Occipital lobe (tissue), 2 donors: ENCODE measurements around the gene MAGIX. TPM values are rescaled to one million over a fixed set of nuclear protein-coding genes. Genes with fewer than 3 reads are reported as not detected.
"Not testable (repeated sequence)": the region's sequence is repeated elsewhere in the genome, so short reads cannot be mapped to it uniquely, and the experiment has no call there.

Experiments
- DNase-seq: peaks from one replicate; lab custom pipeline; 2025; lab: John Stamatoyannopoulos, UW
- total RNA-seq: library from RNA; depleted of rRNA; stranded (reverse); fragments of >200 nt; gene quantifications from one replicate; pipeline ENCODE4 v1.2.3, GENCODE V29; 2014

The MAGIX gene
- total RNA-seq, 1 donor from 2014 or later: 3.4 TPM

DNA sequence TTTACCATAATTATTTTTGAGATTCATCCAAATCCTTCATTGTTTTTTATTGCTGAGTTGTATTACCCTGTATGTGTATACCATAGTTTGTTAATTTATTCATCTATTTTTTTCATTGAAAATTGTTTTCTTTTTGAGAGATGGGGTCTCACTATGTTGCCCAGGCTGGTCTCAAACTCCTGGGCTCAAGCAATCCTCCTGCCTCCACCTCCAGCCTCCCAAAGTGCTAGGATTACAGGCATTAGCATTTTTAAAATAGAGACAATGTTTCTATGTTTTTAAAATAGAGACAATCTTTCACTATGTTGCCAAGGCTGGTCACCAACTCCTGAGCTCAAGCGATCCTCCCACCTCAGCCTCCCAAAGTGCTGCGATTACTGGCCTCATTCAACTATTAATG, 1.6 kb upstream of the MAGIX start:
- DNase-seq: no peak

DNA sequence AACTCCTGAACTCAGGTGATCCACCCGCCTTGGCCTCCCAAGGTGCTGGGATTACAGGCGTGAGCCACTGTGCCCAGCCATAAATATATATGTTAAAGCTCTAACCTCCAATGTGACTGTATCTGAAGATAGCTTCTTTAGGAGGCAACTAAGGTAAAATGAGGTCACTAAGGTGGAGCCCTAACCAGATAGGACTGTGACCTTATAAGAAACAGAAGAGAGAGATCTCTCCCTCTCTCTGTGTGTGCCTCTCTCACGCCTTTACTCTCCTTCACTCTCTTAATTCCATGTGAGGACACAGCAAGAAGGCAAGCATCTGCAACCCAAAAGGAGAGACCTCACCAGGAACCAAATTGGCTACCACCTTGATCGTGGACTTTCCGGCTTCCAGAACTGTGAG, 926 bp upstream of the MAGIX start:
- no peak for DNase-seq

DNA sequence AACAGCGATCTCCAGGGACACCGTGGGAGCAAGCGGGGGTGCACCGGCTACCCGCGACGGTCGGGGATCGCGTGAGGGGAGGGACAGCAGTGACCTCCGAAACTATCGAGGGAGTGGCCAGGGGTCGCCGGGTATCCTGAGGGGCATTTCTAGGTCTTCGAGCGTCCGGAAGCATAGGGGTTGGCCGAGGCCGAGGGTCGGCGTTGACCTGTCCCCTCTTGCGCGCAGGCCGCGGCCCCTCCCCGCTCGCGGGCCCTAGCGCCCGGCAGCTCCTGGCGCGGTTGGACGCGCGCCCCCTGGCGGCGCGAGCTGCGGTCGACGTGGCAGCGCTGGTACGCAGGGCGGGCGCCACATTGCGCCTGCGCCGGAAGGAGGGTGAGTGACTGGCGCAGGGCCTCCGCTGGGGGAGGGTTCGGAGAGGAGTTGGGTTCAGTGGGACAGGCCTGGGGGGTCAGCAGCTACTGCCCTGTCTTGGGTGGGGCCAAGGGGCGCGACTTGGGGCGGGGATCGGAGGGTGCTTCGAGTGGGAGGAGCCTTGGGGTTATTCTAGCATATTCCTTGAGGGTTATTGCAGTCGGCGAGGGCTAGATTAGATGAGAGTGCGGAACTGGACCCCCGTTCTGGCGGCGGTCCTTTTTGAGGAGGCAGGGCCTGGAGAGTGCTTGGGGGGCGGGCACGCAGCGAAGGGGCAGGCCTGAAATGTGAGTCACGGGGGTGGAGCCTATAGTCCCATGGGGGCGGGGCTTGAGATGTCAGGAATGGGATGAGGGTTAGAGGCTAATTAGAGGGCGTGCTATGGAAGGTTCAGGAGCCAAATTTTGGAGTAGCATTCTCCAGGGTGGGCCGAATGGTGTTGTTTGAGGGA, 1.2 kb downstream of the MAGIX start:
- DNase-seq: peak; percentile 78

DNA sequence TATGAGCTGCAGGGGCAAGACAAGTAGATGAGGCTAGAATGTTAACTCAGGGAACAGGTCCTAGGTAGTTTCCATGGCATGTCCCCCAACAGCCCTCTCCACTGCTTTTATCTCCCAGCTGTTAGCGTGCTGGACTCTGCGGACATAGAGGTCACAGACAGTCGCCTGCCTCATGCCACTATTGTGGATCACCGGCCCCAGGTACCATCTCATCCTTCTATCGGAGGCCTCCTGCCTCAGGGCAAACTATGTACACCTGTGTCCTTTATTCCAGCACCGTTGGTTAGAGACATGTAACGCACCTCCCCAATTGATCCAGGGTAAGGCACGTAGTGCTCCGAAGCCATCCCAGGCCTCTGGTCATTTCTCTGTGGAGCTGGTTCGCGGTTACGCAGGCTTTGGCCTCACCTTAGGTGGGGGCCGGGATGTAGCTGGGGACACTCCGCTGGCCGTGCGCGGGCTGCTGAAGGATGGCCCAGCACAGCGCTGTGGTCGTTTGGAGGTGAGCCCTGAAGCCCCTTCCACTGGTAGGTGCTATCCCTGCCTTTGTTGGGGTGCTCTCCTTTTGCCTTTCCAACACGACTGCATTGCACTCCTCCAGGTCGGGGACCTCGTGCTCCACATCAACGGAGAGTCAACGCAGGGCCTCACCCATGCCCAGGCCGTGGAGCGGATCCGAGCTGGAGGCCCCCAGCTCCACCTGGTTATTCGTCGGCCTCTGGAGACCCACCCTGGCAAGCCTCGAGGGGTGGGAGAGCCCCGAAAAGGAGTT, 2.2 kb downstream of the MAGIX start:
- no peak for DNase-seq

DNA sequence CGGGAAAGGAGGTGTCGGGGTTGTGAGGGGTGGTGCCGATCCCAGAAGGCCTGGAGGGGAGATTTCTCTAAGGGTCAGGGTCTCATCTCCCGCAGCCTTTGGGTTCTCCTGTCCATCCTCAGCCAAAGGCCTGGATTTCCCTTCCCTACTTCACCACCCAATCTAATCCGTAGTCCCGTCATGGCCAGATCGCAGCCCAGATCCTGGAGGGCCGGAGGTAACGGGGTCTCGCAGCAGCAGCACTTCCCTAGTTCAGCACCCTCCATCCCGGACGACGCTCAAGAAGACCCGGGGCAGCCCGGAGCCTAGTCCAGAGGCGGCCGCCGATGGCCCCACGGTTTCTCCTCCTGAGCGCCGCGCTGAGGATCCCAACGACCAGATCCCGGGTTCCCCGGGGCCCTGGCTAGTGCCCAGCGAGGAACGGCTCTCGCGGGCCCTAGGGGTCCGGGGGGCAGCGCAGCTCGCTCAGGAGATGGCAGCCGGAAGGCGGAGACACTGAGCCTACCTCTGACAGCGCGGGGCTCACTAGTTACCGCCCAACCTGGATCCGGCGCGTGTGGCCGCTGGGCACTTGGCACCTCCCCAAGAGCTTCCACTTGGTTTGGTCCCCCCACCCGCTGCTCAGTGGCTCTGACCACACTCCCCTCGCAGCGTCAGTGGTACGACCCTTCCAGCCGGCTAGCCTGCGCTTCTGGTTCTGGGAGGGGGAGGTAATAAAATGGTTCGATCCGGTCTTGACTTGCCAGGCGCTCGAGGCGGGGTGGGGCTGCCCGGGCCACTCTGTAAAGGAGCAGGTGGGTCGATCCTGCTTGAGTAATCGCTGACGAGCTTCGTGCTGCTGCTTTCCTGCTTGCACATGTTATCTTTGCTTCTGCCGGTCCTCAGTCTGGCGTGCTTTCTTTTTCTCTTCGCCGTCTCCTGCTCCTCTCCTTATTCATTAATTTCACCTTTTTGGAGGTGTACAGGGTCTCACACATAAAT, 3.6 kb downstream of the MAGIX start:
- DNase-seq: no peak

DNA sequence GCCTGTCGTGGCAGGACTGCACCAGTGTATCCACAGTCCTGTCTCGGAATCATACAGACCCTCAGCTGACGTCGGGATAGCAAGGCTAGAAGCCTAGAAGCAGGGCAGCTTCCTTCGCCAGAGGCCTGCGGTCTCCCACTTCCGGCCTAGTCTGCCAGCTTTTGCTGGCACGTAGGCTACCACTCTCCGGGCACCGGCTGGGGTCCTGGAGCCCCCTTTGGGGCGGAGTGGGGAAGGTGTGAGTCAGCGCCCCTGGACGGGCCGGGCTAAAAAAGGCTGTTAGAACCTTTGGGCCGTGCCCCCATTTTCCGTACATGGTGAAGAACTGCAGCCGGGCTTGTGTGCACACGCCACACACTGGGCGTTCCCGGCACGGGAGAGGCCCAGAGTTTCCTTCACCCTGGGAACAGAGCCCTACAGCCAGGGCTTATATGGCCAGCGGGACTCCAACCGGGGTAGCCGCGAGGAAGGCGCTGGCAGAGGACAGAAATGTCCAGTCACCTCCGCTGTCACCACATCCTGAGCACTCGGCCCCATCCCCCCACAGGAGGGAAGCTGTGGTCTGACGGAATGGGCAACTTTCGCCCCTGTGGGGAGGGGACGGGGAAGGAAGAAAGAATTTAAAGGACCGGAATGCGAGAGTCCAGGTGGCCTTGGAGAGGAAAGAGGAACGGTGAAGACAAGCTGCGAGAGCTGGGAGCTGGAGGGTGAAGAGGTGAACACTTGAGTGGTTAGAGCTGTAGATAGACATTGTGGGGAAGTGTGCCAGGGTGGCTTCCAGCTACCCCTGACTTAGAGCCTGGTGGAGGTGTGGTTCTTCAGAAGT, 4.6 kb downstream of the MAGIX start:
- DNase-seq: no peak

DNA sequence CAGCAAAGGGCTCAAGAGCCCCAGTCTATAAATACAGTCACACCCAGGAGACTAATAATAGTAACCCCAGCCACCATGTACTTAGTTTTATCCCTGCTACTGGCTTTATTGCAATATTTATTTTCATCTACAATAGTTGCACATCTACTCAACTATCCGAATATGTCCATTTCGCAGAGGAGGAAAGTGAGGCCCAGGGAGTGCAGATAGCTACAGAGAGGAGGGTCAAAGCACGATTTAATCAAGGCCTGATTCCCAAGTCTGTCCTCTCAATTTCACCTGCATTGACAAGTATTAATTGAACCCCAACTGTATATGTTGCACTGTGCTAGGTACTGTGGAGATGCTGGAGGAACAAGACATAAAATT, 5.2 kb downstream of the MAGIX start:
- DNase-seq: no peak

DNA sequence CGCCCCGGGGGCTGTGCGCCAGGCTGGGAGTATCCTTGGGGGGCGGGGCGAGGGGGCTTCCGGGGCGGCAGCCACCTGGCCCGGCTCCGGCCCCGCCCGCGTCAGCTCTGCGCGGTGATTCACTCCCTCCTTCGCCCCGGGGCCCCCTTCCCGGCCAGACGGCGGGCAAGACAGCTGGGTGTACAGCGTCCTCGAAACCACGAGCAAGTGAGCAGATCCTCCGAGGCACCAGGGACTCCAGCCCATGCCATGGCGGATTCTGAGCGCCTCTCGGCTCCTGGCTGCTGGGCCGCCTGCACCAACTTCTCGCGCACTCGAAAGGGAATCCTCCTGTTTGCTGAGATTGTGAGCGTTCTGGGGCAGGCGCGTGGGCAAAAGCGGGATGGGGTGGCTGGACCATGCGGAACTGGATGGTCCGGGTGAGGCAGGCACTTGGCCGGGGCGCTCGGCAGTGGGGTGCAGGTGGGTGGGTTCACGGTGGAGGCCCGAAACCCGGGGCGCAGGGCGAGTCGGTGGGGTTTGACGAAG, 9.3 kb downstream of the MAGIX start, which contains the start of gene PLP2:
Gene PLP2, plus strand, starts transcription at position 147 of the 528 bp plus-strand sequence. Its CDS starts 103 bp downstream, at position 250.
- no peak for DNase-seq

DNA sequence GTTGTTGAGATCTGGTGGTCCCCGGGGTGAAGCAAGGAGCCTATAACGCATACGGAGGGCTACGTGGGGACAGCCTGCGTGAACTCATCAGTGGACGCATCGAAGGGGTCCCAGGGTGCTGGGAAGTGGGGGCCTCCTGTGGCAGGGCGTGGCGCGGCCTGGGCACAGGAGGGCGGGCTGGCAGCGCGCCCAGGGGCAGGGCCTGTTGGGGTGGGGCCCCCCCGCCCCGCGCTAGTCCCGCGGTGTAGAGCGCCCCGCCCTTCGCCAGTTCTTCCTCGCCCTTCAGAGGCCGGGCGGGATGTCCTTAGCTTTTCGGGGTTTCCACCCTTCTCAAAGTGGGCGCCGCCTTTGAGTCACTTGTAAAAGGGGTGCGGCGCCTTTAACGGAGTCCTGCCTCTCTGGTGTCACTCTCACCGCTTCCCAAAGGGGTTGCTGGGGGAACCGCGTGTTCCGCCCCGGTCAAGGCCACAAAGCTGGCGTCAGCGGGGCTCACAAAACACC, 9.8 kb downstream of the MAGIX start:
- DNase-seq: no peak

DNA sequence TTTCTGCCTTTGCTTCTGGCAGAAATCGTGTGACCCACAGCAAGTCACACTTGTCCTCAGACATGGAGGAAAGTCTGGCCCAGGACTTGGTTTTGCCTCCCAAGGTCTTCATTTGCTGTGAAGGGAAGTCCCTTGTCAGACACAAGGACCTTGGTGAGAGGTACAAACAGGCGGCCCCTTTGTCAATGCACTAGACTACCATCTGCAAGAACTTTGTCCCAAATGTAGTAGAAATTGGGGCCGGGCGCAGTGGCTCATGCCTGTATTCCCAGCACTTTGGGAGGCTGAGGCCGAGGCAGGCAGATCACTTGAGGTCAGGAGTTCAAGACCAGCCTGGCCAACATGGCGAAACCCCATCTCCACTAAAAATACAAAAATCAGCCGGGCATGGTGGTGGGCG, 11.0 kb downstream of the MAGIX start:
- DNase-seq: not testable (repeated sequence)

DNA sequence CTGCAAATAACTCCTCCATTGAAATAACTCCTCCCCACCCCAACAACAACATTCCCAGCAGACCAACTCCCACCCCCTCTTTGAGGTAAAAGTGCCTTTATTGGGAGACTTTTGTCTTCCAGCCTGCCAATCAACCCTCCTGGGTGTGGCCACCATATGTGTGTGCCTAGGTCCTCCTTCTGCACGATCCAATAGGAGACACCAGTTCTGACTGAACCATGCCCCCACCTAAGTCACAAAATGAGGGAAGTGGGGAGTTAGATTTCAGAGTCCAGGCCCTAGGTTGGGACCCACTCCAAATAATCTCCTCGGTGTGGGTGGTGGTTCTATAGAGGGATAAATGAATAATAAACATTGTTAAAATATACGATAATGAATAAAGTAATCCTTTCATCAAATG, 12.2 kb downstream of the MAGIX start:
- no peak for DNase-seq

DNA sequence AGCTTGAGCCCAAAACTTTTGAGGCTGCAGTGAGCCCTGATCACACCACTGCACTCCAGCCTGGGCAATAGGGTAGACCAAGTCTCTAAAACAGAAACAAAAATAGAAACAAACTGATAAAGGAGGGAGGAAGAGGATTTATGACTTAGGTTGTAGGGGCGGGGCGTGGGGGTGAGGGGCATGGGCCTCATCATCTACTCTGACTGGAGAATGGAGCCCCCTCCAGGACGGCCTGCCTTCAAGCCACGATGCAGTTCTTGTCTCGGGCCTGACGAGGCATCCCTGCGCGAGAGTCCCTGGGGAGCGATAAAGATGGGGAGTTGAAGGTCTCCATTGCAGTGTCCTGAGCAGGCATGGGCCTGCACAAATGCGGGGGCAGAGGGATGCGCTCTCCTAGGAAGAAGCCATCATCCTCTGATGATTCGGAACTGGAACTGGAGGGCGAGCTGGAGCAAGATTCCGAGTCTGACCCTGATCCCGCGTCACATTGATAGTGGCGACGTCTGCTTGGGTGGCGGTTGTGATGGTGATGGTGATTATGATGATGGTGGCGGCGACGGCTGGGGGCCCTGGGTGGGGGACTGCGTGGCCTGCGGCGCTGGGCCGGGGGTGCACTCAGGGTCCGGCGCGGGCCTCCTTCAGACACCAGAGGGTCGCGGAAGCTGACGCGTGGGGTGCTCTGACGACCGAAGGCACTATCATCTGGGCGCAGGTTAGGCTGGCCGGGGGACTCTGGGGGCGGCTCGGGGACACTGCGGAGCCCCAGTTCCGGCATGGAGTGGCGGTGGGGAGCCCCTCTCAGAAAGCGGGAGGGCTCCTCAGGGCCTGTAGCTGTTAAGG, 13.1 kb downstream of the MAGIX start:
- DNase-seq: no peak

DNA sequence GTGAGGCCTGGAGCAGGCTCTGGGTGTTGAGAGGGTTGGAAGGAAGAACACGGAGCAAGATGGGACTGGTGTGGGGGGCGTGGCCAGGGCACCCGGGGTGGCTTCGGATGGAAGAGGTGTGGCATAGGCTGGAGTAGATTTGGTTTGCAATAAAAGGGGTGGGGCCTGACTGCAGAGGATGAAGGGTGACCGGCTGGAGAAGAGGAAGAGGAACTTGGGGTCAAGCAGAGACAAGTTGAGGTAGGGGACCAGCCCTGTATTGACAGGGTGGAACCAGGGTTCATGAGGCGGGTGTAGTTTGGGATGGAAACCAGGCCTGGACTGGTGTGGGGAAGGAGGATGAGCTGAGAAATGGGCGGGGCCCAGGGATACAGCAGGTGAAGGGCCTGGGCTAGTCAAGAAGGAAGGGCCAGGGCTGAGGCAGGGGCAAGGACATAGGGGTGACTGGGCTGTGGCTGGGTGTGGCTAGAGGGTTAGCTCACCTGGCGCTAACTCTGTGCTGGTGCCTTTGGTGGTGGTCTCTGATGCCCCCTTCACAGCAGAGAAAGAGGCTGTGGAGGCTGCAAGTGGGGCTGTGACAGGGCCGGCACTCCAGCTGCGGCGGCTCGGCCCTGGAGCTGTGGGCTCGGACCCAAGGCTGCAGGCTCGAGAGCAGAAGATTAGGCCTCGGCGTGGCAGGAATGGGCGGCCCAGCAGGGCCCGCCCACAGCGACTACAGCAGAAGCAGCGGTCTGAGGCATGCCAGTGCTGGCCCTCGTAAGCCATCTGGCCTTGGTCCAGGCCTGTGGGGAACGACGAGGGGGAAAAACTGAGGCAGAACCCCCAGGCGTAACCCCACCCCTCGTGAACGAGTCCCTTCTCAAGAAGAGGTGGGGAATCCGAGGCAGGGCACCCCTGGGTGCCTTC, 14.1 kb downstream of the MAGIX start:
- no peak for DNase-seq

DNA sequence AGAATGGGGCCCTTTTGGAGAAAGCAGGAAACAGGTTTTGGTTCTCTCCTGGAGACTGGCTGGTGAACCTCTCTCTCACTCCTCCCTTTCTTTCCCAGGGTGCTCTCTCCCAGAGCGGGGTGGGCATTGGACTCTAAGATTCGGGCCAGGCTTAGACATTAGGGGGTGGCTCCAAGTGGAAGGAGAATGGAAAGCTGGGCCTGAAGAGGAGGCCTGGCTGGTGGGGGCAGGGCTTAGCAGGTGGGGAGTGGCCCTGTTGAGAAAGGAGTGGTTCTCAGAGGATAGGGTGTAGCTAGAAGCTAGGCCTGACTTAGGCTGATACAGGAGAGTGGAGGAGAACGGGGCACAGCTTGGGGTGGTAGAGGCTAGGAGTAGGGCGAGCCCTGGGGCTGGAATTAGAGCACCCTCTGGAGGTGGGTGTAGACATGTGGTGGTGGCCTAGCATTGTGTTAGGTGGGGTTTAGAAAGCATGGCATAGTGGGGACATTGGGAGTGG, 14.8 kb downstream of the MAGIX start:
- DNase-seq: no peak

DNA sequence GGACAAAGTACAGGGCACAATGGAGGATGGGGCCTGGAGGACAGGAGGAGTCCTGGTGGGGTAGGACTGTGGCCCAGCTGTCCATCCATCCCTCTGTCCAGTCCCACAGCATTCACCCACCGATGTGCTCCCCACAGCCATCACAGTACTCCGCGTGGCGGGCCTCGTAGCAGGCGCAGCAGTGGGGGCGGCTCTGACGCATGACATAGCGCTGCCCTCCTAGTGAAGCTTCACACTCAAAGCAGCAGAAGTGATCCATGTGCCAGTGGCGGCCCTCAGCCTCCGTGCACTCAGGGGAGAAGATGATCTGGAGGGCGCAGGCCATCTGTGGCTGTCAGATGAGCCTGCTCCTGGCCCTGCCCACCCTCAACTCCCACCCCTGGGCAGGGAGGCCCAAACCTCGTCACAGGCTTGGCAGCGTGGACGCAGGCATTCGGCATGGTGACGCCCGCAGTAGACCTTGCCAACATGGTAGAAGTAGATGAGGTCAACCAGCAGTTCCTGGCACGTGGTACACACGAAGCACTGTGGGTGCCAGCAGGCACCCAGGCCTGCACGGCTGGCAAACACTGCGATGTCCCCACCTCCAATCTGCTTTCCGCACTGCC, 15.4 kb downstream of the MAGIX start:
- no peak for DNase-seq

DNA sequence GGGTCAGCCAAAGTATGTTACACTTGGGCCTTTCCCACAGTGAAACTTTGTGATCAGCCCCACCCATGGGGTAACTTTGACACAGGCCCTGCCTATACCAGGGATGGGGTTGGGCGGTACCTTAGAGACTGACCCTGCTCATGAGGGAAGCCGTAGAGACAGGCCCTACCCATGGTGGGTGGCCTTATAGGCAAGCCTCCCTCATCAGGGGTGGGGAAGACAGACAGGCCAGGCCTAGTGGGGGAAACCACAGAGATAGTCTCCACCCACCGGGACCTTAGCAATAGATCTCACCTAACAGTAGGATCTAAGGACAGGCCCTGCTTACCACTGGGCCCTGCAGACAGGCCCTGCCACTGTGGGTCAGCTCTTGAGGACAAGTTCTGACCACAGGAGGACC, 16.0 kb downstream of the MAGIX start:
- DNase-seq: no peak

DNA sequence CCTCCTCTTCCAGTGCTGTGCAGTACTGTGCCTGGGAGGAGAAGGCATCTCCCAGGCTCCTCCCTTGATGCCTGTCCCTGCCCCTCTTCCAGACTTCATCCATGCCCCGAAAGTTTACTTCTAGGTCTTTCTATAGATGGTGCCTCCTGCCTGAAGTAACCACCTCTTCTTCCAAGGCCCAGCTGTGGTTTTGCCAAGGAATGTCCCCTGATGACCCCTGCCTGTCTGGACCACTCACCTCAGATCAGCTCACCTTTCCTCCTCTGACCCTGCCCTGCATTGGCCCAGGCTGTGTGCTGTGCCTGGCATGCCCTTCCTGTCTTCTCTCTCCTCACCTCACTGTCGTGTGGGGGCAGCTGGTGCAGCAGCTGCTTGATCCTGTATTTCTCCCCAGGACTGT, 16.8 kb downstream of the MAGIX start:
- DNase-seq: no peak
